MV-4-11 (cell line): ENCODE measurements around the gene MRAS.
"Not testable (repeated sequence)": the region's sequence is repeated elsewhere in the genome, so short reads cannot be mapped to it uniquely, and the experiment has no call there.

Source experiments
- DNase-seq: peaks from one replicate; lab custom pipeline; 2025; lab: John Stamatoyannopoulos, UW

MRAS gene

DNA sequence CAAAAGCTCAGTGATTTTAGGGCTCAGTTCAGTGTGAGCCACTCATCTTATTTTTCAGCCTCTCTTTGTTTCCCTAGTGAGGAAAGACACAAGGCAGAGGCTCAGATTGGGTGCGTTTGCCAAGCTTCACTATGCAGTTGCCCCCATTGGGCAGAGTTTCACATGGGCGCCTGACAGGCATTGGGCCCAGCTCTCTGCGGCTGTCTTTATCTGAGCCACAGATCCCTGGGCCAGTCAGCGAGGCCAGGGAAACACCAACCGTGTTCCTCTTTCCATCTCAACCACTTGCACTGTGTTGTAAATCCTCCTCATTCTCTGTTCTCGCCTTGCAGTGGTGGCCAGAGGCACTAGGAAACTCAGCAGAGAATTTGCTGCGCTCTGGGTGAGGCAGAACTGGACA is 96.9 kb downstream of the MRAS start:
- peak; percentile 89 for DNase-seq

DNA sequence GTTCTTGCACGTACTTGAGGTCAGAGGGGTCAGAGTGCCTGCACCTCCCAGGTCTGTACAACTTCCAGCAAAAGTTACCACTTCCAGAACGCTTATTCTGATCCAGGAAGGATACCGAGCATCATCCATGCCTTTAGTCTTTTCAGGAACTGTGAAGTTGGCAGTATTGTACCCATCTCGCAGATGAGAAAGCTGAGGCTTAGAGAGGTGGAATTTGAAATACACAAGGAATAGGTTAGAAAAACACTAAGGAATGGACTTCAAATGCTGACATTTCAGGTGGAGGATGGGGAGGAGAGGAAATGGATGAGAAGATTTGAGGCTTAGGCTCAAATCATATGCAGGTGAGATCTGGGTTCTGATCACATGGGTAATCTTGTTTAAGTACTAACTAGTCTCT is 97.3 kb downstream of the MRAS start:
- DNase-seq = no peak

DNA sequence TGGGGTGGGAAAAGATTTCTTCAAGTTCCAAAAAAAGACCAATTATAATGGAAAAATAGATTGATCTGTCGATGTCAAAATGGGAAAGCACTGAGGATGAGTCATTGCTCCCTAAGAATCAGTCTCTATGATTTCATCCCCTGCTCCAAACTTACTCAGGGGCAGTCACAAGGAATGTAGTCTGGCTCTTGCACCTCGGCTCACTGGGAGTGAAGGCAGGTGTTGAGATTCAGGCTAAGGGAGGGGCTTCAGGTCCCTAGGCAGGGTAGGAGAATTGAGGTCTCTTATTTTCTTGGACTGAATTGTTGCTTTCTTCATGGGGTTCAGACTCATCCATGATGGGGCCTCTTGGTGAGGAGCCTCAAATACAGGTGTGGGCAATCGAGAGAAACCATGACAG is 100.3 kb downstream of the MRAS start:
- DNase-seq = no peak

DNA sequence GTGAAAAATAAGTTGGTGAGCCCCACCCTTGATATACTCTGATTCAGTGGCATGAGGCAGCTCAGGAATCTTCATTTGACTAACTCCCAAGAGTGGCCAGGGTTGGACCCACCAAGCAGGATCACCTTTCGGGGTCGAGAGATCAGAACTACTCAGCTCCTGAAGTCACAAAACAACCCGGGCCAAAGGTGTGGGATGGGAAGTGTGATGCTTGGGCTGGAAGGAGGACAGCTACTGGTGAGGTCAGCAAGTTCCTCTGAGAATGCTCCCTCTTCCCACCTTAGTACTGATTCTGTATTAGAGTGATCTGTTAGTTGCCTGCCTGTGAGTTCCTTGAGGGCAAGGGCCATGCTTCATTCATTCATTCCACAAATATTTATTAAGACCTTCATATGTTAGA is 101.1 kb downstream of the MRAS start:
- DNase-seq = no peak

DNA sequence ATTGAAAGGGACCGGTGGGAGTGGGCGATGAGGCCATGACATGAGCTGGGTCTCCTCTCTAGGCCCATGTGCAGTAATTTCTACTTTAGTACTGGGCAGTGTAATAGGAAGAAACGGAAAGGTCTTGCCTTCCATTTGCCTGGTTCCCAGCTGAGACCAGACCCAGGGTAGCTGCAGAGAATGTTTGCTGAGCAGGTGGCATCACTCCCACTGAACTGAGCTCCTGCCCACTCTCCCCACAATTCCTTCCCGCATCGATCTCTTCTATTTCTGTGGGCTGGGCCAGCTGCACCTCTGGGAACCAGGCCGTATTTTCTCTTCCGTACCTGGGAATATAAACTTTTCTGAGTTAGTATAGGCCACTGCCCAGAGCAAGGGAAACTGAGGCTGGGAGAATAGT is 101.8 kb downstream of the MRAS start:
- DNase-seq = no peak

DNA sequence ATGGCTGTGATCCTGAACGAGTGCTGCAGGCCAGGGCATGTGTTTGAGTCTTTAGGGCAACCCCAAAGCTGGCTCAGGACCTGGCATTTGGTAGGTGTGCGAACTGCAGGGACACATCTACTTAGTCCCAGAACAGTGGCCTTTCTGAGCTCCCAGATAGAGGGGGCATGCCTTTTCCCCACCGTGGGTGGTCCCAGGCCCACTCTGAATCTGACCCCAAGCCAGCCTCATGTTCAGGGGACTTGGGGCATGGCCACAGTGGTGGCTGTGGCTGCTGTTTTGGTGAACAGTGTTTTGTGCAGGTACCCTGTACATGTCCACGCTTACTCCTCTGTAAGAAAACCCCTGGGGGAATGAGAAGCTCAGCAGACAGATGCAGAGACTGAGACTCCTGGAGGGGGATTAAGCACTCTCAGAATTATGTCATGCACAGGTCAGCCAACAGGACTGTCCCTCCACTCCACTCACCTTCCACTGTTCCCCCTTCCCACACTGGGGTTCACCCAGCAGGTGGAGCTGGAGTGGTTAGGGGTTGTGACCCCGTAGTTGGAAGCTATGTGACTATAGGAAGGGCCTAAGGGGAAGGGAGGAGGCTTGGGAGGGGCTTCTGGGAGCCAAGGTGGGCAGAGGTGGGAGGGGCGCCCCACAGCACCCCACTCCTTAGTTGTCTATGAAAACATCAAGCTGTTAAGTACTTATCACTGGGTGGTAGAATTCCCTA is 102.5 kb downstream of the MRAS start:
- DNase-seq = no peak

DNA sequence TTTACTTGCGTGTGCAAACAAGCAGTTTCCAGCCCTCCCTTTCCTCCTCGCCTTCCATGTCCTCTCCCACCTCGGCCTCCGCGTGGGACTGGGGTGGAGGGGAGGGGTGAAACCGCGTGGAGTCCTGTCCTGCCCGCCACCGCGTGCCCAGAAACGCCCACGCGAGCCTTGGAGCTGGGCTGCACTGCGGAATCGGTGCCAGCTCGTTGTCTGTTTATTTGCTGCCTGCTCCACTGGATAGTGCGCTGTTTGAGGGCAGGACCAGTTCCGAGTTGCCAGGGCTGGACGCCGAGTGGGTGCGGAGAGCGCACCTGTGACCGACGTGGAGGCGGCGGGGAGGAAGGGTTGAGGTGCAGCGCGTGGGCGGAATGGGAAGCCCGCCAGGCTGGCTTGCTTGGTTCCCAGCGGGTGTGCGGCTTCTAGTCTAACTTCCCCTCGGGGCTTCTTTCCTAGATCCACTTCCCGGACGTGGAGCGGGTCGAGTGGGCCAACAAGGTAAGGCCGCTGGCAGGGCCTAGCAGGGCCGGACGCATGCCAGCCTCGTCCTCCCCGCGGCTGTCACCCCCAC is 103.3 kb downstream of the MRAS start:
- no peak for DNase-seq

DNA sequence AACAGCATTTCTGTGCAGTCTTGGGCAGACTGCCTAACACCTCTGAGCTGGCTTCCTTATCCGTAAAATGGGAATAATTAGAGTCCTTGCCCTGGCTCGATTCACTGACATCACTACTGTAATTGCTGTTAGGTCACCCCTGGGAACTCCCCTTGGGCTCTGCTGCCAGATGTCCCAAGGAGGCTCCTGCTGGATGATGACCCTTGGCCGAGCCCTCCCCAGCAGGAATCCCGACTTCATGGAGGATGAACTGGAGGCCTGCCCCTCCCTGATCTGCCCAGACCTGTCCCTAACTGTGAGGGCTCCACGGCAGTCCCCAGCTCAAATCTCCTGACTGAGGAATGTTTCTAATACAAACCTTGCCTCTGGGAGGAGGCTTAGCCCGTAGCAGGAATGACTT is 104.1 kb downstream of the MRAS start:
- DNase-seq = no peak

DNA sequence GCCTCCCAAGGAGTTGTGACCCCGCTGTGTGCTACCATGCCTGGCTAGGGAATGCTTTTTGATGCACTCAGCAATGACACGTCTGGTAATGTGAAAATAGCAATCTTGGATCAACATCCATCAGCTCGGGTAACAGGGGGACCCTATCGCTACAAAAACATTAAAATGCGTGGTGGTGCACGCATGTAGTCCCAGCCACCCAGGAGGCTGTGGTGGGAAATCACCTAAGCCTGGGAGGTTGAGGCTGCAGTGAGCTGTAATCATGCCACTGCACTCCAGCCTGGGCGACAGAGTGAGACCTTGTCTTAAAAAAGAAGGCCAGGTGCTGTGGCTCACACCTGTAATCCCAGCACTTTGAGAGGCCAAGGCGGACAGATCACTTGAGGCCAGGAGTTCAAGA is 105.6 kb downstream of the MRAS start:
- DNase-seq = not testable (repeated sequence)
